ENCODE data around the gene PRKAG1. TPM values are rescaled to one million over a fixed set of nuclear protein-coding genes. Genes with fewer than 3 reads are reported as not detected.
A peak's percentile ranks its signal among the peaks of the same experiment; 100 is the strongest.

Gene PRKAG1
- total RNA-seq, 4 donors from 2014 or later, result 34.1 to 42.2 (median 37.9) TPM

DNA sequence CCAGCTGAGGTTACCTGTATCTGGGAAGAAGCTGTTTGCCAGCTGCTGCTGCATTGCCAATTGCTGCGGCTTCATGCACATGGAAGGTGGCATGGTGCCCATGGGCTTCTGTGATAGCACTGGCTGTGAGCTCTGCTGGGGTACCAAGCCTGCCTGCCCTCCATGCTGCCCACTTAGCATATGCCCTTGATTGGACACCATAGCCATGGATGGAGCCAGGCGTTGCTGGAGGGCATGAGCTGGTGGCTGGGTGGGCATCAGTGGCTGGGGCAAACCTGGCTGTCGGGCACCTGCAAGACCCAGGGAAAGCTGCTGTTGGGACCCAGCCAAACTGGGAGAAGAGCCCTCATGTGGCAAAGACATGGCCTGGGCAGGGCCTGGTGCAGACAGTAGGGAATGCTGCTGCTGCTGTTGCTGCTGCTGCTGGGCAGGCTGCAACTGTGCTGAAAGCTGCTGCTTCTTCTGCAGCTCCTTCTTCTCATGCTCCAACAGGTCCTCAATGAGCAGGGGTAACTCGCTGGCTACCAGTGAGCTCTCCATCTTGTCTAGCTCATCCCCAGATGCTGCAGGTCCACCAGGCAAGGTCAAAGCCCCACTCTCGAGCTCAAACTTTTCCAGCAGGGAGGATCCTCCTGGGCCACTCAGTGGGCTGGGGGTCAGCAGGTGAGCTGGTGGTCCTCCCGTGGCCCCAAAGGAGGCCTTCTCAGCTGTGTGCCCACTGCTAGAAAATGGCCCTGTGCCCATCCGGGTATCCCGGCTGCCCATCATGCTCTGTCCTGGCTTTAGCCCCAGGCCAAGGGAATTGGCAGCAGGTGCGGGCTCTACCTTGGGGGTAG lies 18.8 kb upstream of the PRKAG1 start:
- peaks cover 0 to 99% (median 0%) of the 10 kb centered on the region in 3 donors for H3K36me3 ChIP-seq
- no peak overlapping the region for H3K4me3 ChIP-seq
- no peak overlapping the region for H3K27ac ChIP-seq
- no peaks in the 10 kb centered on the region for H3K27me3 ChIP-seq
- DNase-seq, result peak in 1 of 3 donors; percentile 39
- no peaks in the 10 kb centered on the region for H3K4me1 ChIP-seq
- TF ChIP-seq POLR2A (IDR thresholded peaks at IDR 0.05) (no peak), CTCF (IDR thresholded peaks at IDR 0.05) (no peak)
- no peaks in the 10 kb centered on the region for H3K9me3 ChIP-seq

DNA sequence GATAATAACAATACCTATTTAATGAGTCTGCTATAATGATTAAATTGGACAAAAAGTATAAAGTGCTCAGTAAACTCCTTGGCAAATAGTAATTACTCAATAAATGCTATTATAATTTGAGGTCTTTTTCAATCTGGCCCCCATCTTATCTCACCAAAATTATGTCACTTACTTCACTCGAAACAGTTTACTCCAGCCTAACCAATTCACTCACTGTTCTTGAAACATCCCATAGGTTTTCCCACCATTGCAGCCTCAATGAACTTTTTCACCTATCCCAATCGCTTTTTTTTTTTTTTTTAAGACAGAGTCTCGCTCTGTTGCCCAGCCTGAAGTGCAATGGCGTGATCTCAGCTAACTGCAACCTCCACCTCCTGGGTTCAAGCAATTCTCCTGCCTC lies 17.5 kb upstream of the PRKAG1 start:
- H3K4me1 ChIP-seq, result no peaks in the 10 kb centered on the region
- H3K9me3 ChIP-seq, result no peaks in the 10 kb centered on the region
- no peaks in the 10 kb centered on the region for H3K27me3 ChIP-seq
- TF ChIP-seq CTCF (IDR thresholded peaks at IDR 0.05), result no peak
- no peak for TF ChIP-seq POLR2A (IDR thresholded peaks at IDR 0.05)
- H3K36me3 ChIP-seq, result peaks cover 0 to 99% (median 0%) of the 10 kb centered on the region in 3 donors
- no peak for DNase-seq
- H3K27ac ChIP-seq, result no peak overlapping the region
- H3K4me3 ChIP-seq, result no peak overlapping the region

DNA sequence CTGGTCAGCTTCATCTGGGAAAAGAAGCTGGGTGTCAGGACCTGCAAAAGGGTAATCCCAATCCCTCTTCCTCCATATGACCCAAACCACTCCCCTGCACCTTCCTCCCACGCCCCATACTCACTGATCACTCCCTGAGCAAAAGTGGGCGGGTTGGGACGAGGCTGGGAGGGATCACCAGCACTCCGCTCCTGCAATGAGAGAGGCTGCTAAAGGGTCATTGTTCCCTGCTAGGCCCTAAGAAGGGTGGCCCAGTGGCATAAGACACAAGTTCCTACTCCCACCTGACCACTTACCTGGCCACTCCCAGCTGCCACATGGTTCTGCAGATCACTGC lies 15.7 kb upstream of the PRKAG1 start:
- no peak for TF ChIP-seq POLR2A (IDR thresholded peaks at IDR 0.05)
- Histone ChIP-seq H3K4me1 (no peaks in the 10 kb centered on the region), H3K27ac (no peak overlapping the region), H3K4me3 (no peak overlapping the region), H3K27me3 (no peaks in the 10 kb centered on the region), H3K36me3 (peaks cover 0 to 95% (median 0%) of the 10 kb centered on the region in 3 donors), H3K9me3 (no peaks in the 10 kb centered on the region)
- no peak for DNase-seq

DNA sequence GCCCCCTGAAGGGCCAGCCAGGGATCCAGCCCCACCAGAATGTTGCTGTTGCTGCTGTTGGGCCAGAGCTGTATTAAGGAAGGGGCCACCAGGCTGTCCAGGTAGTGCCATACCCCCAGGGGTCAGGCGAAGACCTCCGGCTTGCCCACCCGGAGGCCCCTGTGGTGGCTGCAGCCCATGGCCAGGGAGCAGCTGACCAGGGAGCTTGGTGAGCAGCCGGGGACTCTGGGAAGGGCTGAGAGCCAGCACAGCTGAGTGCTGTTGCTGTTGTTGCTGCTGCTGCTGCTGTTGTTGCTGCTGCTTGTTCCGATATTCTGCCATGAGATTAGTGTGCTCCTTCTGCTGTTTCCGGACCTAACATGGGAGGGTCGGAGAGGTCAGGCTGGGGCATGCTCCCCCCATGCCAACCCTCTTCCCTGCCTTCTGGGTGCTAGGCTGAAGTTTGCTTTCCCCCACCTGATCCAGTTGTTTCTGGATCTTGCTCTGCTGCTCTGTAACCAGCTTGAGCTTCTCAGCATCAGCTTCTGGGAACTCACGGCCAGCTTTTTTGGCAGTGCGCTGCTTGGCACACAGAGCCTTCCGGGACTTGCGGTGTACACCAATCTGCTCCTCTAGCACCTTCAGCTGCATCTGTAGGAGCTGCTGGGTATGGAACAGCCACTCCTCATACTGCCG lies 15.2 kb upstream of the PRKAG1 start:
- DNase-seq, result peak in 1 of 3 donors; percentile 34

GRCh38 chr12:49032679-49033447 lies 14.3 kb upstream of the PRKAG1 start:
- Histone ChIP-seq H3K4me3 (no peak overlapping the region), H3K4me1 (no peaks in the 10 kb centered on the region), H3K9me3 (no peaks in the 10 kb centered on the region), H3K27me3 (no peaks in the 10 kb centered on the region), H3K27ac (no peak overlapping the region), H3K36me3 (peaks cover 0 to 95% (median 0%) of the 10 kb centered on the region in 3 donors)
- TF ChIP-seq POLR2A (IDR thresholded peaks at IDR 0.05) (no peak), CTCF (IDR thresholded peaks at IDR 0.05) (no peak)
- peak in 1 of 3 donors; percentile 46 for DNase-seq

More for the DNA sequence above, 15.2 kb upstream of the PRKAG1 start:
- Histone ChIP-seq H3K27me3 (no peaks in the 10 kb centered on the region), H3K36me3 (peaks cover 0 to 95% (median 0%) of the 10 kb centered on the region in 3 donors), H3K4me3 (no peak overlapping the region), H3K4me1 (no peaks in the 10 kb centered on the region), H3K9me3 (no peaks in the 10 kb centered on the region), H3K27ac (no peak overlapping the region)
- TF ChIP-seq POLR2A (IDR thresholded peaks at IDR 0.05), result no peak
- no peak for TF ChIP-seq CTCF (IDR thresholded peaks at IDR 0.05)

All from Peyer's patch (tissue), 4 donors.